Uterus (tissue), 4 donors: ENCODE measurements around the gene SBF2. TPM values are rescaled to one million over a fixed set of nuclear protein-coding genes. Genes with fewer than 3 reads are reported as not detected.
A peak's percentile ranks its signal among the peaks of the same experiment; 100 is the strongest.

Experiments used
- DNase-seq, 2 donors: peaks; one replicate each; pipeline ENCODE4 v3.0.0-alpha.2; 2019 to 2020
- H3K27ac ChIP-seq, 2 donors: fragments of 200-600 bp; sonication (generic); 1 replicate in 1 of 2; 2 replicates in 1 of 2; pipeline ENCODE4 v1.5.1; 2016 to 2018
- H3K27me3 ChIP-seq, 2 donors: fragments of 200-600 bp; sonication (generic); one replicate each; pipeline ENCODE4 v1.5.1; 2018 to 2019; ENCODE audit warnings: control low read depth in 1 of 2
- H3K36me3 ChIP-seq, 2 donors: fragments of 200-600 bp; sonication (generic); one replicate each; pipeline ENCODE4 v1.5.1; 2019; ENCODE audit warnings: control low read depth in 1 of 2
- H3K4me1 ChIP-seq, 2 donors: fragments of 200-600 bp; sonication (generic); one replicate each; pipeline ENCODE4 v1.5.1; 2018 to 2019; ENCODE audit warnings: control low read depth in 1 of 2
- H3K4me3 ChIP-seq, 2 donors: fragments of 200-600 bp; sonication (generic); 1 replicate in 1 of 2; 2 replicates in 1 of 2; pipeline ENCODE4 v1.5.1; 2018 to 2019; ENCODE audit warnings: mild to moderate bottlenecking in 1 of 2
- H3K9me3 ChIP-seq, 2 donors: fragments of 200-600 bp; sonication (generic); one replicate each; pipeline ENCODE4 v1.5.1; 2019; ENCODE audit warnings: control low read depth in 1 of 2
- CTCF ChIP-seq, 4 experiments: fragments of 200-600 bp in 2 of 4; fragments of 450-650 bp in 2 of 4; sonication (generic) in 2 of 4; IDR thresholded peaks; one replicate each; pipeline ENCODE4 v1.5.1; 2016 to 2019; ENCODE audit warnings: antibody characterized with exemption in 4 of 4, mild to moderate bottlenecking in 2 of 4, moderate library complexity in 1 of 4
- POLR2A ChIP-seq, 2 donors: fragments of 450-650 bp; IDR thresholded peaks; one replicate each; pipeline ENCODE4 v1.6.1; 2016; ENCODE audit warnings: antibody characterized with exemption in 2 of 2, mild to moderate bottlenecking in 1 of 2, moderate library complexity in 1 of 2
- intact Hi-C: fragments of 100-400 bp; cut with DNase I; formaldehyde crosslinking; loops from one replicate; pipeline ENCODE4 v1.15.1; 2023; ENCODE audit warnings: low total_unique reads
- total RNA-seq, 4 donors: library from RNA; depleted of rRNA in 3 of 4; stranded (reverse); fragments of >200 nt in 3 of 4; gene quantifications; one replicate each; pipeline versions ENCODE4 v1.1.0 to v1.2.4, GENCODE V29; 2014 to 2023
- donor health status: DM: yes; HTN: yes; CAD: no.

SBF2 gene
- total RNA-seq, 4 donors from 2014 or later: 45.0 to 202 (median 98.0) TPM

- Histone ChIP-seq H3K4me3 (no peak overlapping the region), H3K4me1 (no peaks in the 10 kb centered on the region), H3K27me3 (no peaks in the 10 kb centered on the region), H3K36me3 (no peaks in the 10 kb centered on the region), H3K27ac (peak overlapping the region in 1 of 2 donors; percentile 1), H3K9me3 (no peaks in the 10 kb centered on the region)
- TF ChIP-seq CTCF (IDR thresholded peaks at IDR 0.05) (no peak), POLR2A (IDR thresholded peaks at IDR 0.05) (no peak)
- intact Hi-C loops: no loop called here
- DNase-seq: no peak
Observed at GRCh38 chr11:10274726-10275125, 19.3 kb downstream of the SBF2 start.

- Histone ChIP-seq H3K4me3 (no peak overlapping the region), H3K9me3 (no peaks in the 10 kb centered on the region), H3K4me1 (no peaks in the 10 kb centered on the region), H3K27me3 (no peaks in the 10 kb centered on the region), H3K27ac (peak overlapping the region; percentile 44 to 55), H3K36me3 (no peaks in the 10 kb centered on the region)
- TF ChIP-seq CTCF (IDR thresholded peaks at IDR 0.05): no peak
- no peak for TF ChIP-seq POLR2A (IDR thresholded peaks at IDR 0.05)
- intact Hi-C loops: no loop called here
- no peak for DNase-seq
Observed at GRCh38 chr11:10273738-10274137, 20.3 kb downstream of the SBF2 start.

GRCh38 chr11:10272132-10272531 lies 21.9 kb downstream of the SBF2 start:
- Histone ChIP-seq H3K4me1 (no peaks in the 10 kb centered on the region), H3K27ac (no peak overlapping the region), H3K27me3 (no peaks in the 10 kb centered on the region), H3K4me3 (no peak overlapping the region), H3K9me3 (no peaks in the 10 kb centered on the region), H3K36me3 (no peaks in the 10 kb centered on the region)
- DNase-seq: no peak
- intact Hi-C loops: no loop called here
- TF ChIP-seq CTCF (IDR thresholded peaks at IDR 0.05): no peak
- TF ChIP-seq POLR2A (IDR thresholded peaks at IDR 0.05): no peak

GRCh38 chr11:10268746-10269488 lies 25.1 kb downstream of the SBF2 start:
- intact Hi-C loops: no loop called here
- Histone ChIP-seq H3K36me3 (no peaks in the 10 kb centered on the region), H3K27me3 (no peaks in the 10 kb centered on the region), H3K27ac (no peak overlapping the region), H3K9me3 (no peaks in the 10 kb centered on the region), H3K4me1 (no peaks in the 10 kb centered on the region), H3K4me3 (no peak overlapping the region)
- no peak for DNase-seq
- TF ChIP-seq POLR2A (IDR thresholded peaks at IDR 0.05): no peak
- no peak for TF ChIP-seq CTCF (IDR thresholded peaks at IDR 0.05)

GRCh38 chr11:10267821-10268220 lies 26.2 kb downstream of the SBF2 start:
- intact Hi-C loops: no loop called here
- Histone ChIP-seq H3K27ac (no peak overlapping the region), H3K36me3 (no peaks in the 10 kb centered on the region), H3K4me1 (no peaks in the 10 kb centered on the region), H3K9me3 (no peaks in the 10 kb centered on the region), H3K27me3 (no peaks in the 10 kb centered on the region), H3K4me3 (no peak overlapping the region)
- TF ChIP-seq CTCF (IDR thresholded peaks at IDR 0.05) (no peak), POLR2A (IDR thresholded peaks at IDR 0.05) (no peak)
- no peak for DNase-seq
